ENCODE results near the gene INTS6L.
"Not testable (repeated sequence)": the region's sequence is repeated elsewhere in the genome, so short reads cannot be mapped to it uniquely, and the experiment has no call there.

Gene INTS6L

GRCh38 chrX:135624408-135625204, 104.1 kb downstream of the INTS6L start:
- not testable (repeated sequence) for DNase-seq

GRCh38 chrX:135625995-135626394, 105.5 kb downstream of the INTS6L start:
- DNase-seq, result peak; percentile 8

- no peak for DNase-seq
These were observed 108.9 kb downstream of the INTS6L start for GRCh38 chrX:135629342-135629741.

All from RPMI8226 (cell line).